Measurements from ENCODE around the gene SOCS4.

The SOCS4 gene

DNA sequence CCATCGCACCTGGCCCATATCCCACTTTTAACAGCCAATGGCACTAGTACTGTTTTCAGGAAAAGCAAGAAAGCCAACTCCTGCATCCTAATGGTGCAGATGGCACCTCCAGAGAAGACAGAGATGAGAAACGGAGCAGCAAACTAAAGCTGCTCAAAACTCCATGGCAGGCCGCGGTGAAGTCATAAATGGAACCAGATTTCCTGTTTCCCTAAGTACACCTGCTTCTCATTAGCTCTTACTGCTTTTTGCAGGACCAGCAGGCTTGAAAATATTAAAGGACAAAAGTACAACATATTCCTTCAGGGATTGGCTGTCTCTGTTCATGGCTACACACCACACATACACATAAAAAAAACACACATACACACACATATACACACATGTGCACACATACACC lies 65.3 kb downstream of the SOCS4 start:
- no peak for DNase-seq

DNA sequence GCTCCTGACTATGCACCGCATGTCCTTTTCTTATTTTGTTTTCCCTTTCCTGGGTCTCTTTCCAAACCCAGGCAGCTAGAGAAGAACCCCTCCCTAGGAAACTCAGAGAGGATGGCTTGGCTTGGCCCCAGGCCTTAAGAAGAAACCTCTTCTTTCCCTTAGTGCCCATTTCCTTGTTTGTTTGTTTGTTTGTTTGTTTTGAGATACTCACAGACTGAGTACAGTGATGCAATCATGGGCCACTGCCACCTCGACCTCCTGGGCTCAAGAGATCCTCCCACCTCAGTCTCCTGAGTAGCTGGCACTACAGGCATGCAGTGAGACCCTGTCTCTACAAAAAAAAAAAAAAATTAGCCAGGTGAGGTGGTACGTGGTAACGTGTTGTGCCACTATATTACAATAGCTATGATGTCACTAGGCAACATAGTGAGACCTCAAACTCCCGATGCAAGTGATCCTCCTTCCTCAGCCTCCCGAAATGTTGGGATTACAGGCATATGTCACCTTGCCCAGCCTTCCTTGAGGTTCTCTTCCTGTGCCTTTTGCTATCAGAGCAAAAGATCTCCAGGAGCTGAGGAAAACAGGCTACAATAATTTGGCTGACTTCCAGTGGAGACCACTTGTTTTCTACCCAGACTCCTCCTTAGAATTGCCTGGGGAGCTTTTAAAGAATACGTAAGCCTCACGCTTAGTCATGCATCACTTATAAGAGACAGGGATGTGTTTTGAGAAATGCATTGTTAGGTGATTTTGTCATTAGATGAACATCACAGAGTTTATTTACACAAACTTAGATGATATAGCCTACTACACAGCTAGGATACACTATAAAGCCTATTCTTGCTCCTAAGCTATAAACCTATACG lies 67.5 kb downstream of the SOCS4 start:
- peak; percentile 33 for DNase-seq

DNA sequence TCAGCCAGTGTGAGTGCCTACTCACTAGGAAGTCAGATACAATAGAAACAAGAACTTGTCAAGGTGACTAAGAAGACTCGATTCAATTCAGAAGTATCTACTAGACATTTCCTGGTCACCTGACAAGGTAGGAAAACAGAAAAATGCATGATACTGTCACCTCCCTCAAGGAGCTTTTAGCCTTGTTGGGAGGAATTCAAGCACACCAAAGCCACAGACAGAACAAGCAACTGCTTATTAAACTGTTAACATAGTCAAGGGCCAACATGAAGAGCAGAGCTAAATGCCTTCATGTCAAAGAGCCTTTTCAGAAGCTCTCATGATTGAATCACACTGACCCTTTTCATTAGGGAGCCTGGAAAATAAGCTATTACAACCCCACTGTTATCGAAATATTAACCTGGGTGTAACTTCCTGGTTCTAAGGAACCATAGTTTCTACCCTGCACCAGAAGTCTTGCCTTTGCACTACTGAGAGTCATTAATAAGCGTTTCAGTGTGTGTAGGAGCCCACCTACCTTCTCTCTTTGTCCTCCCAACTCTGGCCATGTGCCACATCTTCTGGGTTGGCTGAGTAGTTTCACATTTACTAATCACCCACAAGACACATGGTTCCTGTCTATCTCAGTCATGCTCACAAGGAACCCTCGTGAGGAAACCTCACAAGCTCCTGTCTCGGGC lies 71.0 kb downstream of the SOCS4 start:
- peak; percentile 46 for DNase-seq

DNA sequence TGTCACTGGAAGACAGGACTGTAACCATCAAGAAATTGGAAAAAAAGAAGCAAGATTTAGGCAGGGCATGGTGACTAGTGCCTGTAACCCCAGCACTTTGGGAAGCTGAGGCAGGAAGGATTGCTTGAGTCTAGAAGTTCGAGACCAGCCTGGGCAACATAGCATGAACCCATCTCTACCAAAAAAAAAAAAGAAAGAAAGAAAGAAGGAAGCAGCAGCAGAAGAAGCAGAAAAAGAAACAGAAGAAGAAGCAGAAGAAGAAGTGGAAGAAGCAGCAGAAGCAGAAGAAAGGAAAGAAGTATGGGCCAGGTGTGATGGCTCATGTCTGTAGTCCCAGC lies 71.5 kb downstream of the SOCS4 start:
- DNase-seq = no peak
